Mucosa of descending colon (tissue), 3 donors: ENCODE data around the gene SLC36A1. TPM values are rescaled to one million over a fixed set of nuclear protein-coding genes. Genes with fewer than 3 reads are reported as not detected.
A peak's percentile ranks its signal among the peaks of the same experiment; 100 is the strongest.

Experiments
- ATAC-seq: fragments of 200-7000 bp; cut with Tn5 transposase; one replicate; pipeline ENCODE4 v1.9.1; 2020; ENCODE audit warnings: mild to moderate bottlenecking, moderate library complexity
- DNase-seq, 3 donors: peaks; one replicate each; pipeline ENCODE4 v3.0.0-alpha.2; 2020
- H3K36me3 ChIP-seq: fragments of 200-600 bp; one replicate; pipeline ENCODE4 v1.8.0; 2021; ENCODE audit warnings: low read depth, mild to moderate bottlenecking
- H3K4me1 ChIP-seq: fragments of 200-600 bp; one replicate; pipeline ENCODE4 v1.8.0; 2021; ENCODE audit warnings: low read depth, mild to moderate bottlenecking
- H3K4me3 ChIP-seq: fragments of 200-600 bp; one replicate; pipeline ENCODE4 v1.8.0; 2021; ENCODE audit warnings: mild to moderate bottlenecking
- H3K9me3 ChIP-seq: fragments of 200-600 bp; one replicate; pipeline ENCODE4 v1.8.0; 2021; ENCODE audit warnings: mild to moderate bottlenecking
- CTCF ChIP-seq: fragments of 200-600 bp; IDR thresholded peaks from one replicate; pipeline ENCODE4 v1.8.0; 2022; ENCODE audit warnings: antibody characterized with exemption, mild to moderate bottlenecking
- intact Hi-C, 2 donors: fragments of 100-400 bp; cut with DNase I in 1 of 2; cut with micrococcal nuclease in 1 of 2; formaldehyde crosslinking; loops; one replicate each; pipeline versions ENCODE4 v1.11.0 to v1.11.1; 2022; cut with DNase I, micrococcal nuclease
- total RNA-seq, 3 donors: library from RNA; stranded (reverse); fragmentation: NEBNext Ultra II Directional in 2 of 3; extraction: Animal tissue kit (Norgen Biotek cat#: 25700) in 2 of 3; gene quantifications; one replicate each; pipeline versions ENCODE4 v1.2.1 to v1.2.4, GENCODE V29; 2021 to 2023
- donor health status: DM: no; HTN: no; CAD: no; lungs with moderate emphysema.
- donor health status: DM: no; HTN: no; CAD: no.
- donor health status: DM: no; HTN: yes; CAD: no.

SLC36A1 gene
- total RNA-seq, 3 donors from 2014 or later = 38.1 to 105 (median 55.2) TPM

GRCh38 chr5:151476016-151476415, 28.6 kb downstream of the SLC36A1 start:
- no peaks in the 10 kb centered on the region for H3K4me1 ChIP-seq
- no peaks in the 10 kb centered on the region for H3K36me3 ChIP-seq
- ATAC-seq = no peak
- DNase-seq = no peak
- TF ChIP-seq CTCF = no peak
- no peaks in the 10 kb centered on the region for H3K9me3 ChIP-seq
- no peak overlapping the region for H3K4me3 ChIP-seq
- intact Hi-C loops = no loop called here

- H3K4me3 ChIP-seq = no peak overlapping the region
- ATAC-seq (no peak), DNase-seq (no peak)
- TF ChIP-seq CTCF = no peak
- H3K9me3 ChIP-seq = no peaks in the 10 kb centered on the region
- intact Hi-C loops = no loop called here
- H3K4me1 ChIP-seq = no peaks in the 10 kb centered on the region
- no peaks in the 10 kb centered on the region for H3K36me3 ChIP-seq
Measured at GRCh38 chr5:151477101-151477500, 29.7 kb downstream of the SLC36A1 start.

GRCh38 chr5:151480384-151481293, 33.2 kb downstream of the SLC36A1 start:
- Histone ChIP-seq H3K9me3 (no peaks in the 10 kb centered on the region), H3K4me1 (no peaks in the 10 kb centered on the region), H3K4me3 (no peak overlapping the region), H3K36me3 (no peaks in the 10 kb centered on the region)
- ATAC-seq (peak; percentile 43), DNase-seq (no peak)
- intact Hi-C loops = no loop called here
- no peak for TF ChIP-seq CTCF

- intact Hi-C loops = no loop called here
Measured at GRCh38 chr5:151483176-151483575, 35.8 kb downstream of the SLC36A1 start.

GRCh38 chr5:151483647-151484046, 36.2 kb downstream of the SLC36A1 start:
- ATAC-seq (peak; percentile 45), DNase-seq (no peak)
- no peaks in the 10 kb centered on the region for H3K36me3 ChIP-seq
- no peak overlapping the region for H3K4me3 ChIP-seq
- H3K9me3 ChIP-seq = no peaks in the 10 kb centered on the region
- no peaks in the 10 kb centered on the region for H3K4me1 ChIP-seq
- TF ChIP-seq CTCF = no peak
- intact Hi-C loops = no loop called here

More at GRCh38 chr5:151483176-151483575, 35.8 kb downstream of the SLC36A1 start:
- Histone ChIP-seq H3K9me3 (no peaks in the 10 kb centered on the region), H3K36me3 (no peaks in the 10 kb centered on the region), H3K4me1 (no peaks in the 10 kb centered on the region), H3K4me3 (no peak overlapping the region)
- no peak for TF ChIP-seq CTCF
- no peak for DNase-seq
- peak; percentile 45 for ATAC-seq
